Mammary epithelial cell (primary cell): ENCODE results near the gene EPB41L3.

ENCODE experiments used
- CTCF ChIP-seq, 2 donors: IDR thresholded peaks in 1 of 2; conservative IDR thresholded peaks in 1 of 2; 2 replicates each; pipeline ENCODE4 v1.5.1; 2011 to 2012; ENCODE audit warnings: inconsistent platforms in 2 of 2, low read length in 2 of 2, mild to moderate bottlenecking in 2 of 2, control low read depth in 1 of 2, low read depth in 1 of 2; ENCODE audit not compliant: insufficient read depth in 1 of 2; ENCODE audit errors: extremely low read depth in 1 of 2
- EZH2 ChIP-seq: IDR thresholded peaks from 2 replicates; pipeline ENCODE4 v1.6.1; 2012; ENCODE audit warnings: low read length, inconsistent platforms, borderline replicate concordance

GRCh38 chr18:5464251-5464650 lies 79.5 kb downstream of the EPB41L3 start:
- no peak for TF ChIP-seq CTCF (conservative IDR thresholded peaks at IDR 0.05 in 1 of 2, IDR thresholded peaks at IDR 0.05 in 1 of 2; ENCODE audit: extremely low read depth in 1 of 2, insufficient read depth in 1 of 2, low read depth in 1 of 2, low read length in 2 of 2)
- TF ChIP-seq EZH2, result no peak
